HG03520 (cell line): ENCODE results near the gene SOST.

Source experiments
- ATAC-seq: cut with Tn5 transposase; IDR thresholded peaks from one replicate; pipeline ENCODE4 v1.9.1; 2021; ENCODE audit warnings: mild to moderate bottlenecking, moderate library complexity; ENCODE audit not compliant: unreplicated experiment

The SOST gene

DNA sequence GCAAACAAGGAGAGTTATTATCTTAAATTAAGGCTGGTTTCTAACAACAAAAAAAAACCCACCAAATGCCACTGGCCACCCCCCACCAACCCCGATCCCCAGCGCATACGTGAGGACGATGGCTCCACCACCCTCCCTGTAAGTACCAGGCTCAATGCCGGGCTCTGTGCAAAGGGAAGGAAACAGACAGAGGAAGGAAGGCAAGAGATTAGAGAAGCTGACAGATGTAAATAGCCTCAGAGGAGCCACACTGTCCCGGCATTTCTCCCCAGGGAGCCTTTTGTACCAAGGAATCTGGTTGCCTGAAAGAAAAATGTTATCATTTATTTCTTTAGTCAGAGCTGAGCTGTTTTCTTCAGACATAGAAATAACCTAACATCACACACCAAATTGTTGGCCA, 13.1 kb downstream of the SOST start:
- ATAC-seq: no peak

GRCh38 chr17:43741636-43742035, 17.0 kb downstream of the SOST start:
- ATAC-seq: no peak

- ATAC-seq: no peak
Observed at GRCh38 chr17:43740541-43740940, 18.1 kb downstream of the SOST start.

DNA sequence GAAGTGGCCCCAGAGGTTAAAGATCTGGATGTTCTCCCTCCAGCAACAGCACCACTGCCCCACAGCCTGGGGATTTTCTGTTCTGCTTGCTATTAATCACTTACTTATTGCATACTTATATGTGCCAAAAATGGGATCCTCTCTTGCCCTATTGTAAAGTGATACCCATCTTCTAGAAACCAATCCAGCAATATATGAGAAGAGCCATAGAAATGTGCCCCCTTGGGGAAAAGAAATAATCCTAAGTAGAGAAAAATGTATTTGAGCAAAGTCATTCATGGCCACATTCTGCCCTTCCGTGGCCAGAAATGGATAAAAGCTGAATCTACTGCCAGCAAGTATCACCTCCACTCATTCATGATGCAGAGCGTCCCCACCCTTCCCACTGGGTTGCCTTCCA, 20.9 kb downstream of the SOST start:
- ATAC-seq: no peak

DNA sequence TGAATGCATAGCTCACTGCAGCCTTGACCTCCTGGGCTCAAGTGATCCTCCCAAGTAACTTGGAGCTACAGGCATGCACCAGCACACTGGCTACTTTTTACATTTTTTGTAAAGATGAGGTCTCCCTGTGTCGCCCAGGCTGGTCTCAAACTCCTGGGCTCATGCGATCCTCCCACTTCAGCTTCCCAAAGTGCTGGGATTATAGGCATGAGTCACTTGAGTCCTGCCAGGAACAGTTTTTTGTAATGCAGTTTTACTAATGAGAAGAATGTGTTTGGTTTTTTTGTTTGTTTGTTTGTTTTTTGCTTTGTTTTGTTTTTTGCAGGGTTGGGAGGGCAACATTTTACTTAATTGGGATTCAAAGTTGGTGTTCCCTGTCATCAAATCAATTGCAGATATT, 22.2 kb downstream of the SOST start:
- ATAC-seq: no peak

DNA sequence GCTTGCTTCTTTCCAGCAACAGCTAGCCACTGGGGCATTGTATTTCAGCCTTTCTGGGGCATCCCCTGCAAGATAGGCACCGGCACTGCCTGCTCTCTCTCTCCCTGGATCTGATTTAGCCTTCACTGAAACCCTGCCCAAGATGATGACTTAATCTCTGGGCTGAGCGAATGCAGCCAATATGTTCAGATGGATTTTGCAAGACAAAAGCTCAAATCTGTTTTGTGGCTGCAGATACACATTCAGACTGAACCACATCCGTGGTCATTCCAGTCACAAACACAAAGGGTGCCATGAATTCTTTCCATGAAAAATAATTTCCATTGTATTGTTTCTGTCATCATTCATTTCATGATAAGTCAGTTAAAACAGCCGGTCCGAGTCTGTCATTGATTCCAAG, 24.2 kb downstream of the SOST start:
- ATAC-seq: no peak

- no peak for ATAC-seq
Observed at GRCh38 chr17:43733956-43734355, 24.6 kb downstream of the SOST start.

GRCh38 chr17:43732958-43733357, 25.6 kb downstream of the SOST start:
- no peak for ATAC-seq

DNA sequence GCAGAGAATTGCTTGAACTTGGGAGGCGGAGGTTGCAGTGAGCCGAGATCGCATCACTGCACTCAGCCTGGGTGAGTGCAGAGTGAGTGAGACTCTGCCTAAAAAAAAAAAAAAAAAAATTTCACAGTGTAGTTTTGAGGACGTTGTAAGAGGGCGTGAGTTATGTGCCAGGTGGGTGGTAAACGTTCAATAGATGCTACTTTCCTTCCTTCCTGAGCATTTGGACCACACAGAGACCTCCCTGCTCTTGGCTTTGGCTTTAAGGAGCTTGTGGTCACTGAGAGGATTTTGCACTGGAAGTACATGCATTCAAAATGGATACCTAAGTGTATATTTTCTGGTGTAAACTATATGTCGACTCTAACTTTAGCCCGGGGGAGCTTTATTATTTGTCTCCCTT, 30.5 kb downstream of the SOST start:
- no peak for ATAC-seq

DNA sequence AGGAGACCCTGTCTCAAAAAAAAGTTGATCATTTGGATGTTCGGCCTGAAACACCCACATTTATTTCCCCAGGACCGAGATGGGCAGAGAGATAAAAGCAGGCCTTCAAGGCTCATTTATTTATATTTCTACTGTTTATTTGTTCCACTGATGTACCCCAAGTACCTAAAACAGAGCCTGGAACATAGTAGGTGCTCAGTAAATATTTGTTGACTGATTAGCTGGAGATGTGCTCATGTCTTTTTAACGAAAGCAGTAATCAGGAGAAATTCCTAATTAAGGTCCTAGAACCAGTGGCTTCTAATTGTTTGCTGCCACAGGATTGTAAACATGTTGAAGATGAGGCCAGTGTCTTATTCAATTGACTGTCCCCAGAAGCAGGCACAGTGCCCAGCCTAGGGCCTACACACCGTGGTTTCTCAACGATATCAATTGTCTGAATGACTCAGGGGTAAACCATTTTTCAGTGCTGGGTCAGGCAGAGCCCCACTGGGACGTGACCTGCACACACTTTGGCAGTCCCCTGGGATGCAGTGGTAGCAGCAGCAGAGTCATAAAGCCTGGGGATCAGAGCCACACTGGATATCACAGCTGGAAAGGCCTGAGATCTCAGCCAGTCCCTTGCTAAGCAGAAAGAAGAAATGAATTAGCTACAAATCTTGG, 34.8 kb downstream of the SOST start:
- no peak for ATAC-seq

GRCh38 chr17:43722870-43723665, 35.5 kb downstream of the SOST start:
- no peak for ATAC-seq

DNA sequence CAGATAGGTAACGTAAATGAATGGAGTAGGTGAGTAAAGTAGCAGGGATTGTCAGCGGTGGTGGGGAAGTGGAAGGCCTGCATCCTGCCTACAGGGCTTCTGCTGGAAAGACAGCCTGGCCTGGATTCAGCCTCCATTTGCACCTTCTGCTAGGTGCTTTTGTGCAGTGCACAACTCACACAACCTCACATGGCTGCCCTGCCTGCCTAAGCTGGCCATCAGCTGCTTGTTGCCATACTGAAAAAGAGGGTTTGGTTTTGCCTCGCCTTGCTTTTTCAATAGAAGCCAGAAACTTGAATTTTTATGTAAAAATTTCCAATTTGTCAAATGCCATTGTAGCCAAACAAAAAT, 36.3 kb downstream of the SOST start:
- no peak for ATAC-seq

GRCh38 chr17:43721537-43722268, 36.9 kb downstream of the SOST start:
- no peak for ATAC-seq

GRCh38 chr17:43720311-43721060, 38.1 kb downstream of the SOST start:
- ATAC-seq: no peak

- ATAC-seq: no peak
Observed at GRCh38 chr17:43719578-43719977, 39.0 kb downstream of the SOST start.

- no peak for ATAC-seq
Observed at GRCh38 chr17:43718544-43718943, 40.0 kb downstream of the SOST start.

- no peak for ATAC-seq
Observed at GRCh38 chr17:43717913-43718312, 40.7 kb downstream of the SOST start.

GRCh38 chr17:43714465-43715149, 44.0 kb downstream of the SOST start:
- ATAC-seq: no peak

DNA sequence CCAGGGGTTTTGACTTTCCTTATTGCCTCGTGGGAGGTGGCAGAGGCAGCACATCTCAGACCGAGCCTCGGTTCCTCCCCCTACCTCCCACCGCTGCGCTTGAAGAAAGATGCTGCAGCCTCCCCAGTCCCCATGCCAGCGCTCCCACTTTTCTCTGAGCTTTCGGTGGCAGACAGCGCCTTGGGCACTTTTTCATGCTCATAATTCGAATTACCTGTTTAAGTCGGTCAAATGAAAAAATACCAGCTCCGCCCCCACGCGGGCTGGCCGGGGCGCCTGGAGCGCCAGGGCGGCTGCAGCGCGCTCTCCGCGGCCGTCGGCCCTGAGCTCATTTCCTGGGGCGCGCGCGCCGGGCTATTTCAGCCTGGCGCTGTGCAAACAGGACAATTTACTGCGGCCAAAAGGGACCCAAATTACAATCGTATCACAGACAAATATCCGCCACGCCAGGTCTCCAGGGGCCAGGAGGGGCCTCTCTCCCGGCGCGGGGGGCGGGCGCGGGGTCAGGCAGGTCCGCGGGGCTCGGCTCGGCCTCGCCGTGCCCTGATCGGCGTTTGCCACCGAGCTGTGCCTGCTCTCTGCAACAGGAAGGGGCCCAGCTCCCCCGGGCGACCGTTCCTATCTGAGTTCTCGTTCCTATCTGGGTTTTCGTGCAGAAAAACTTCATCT, 45.0 kb downstream of the SOST start:
- ATAC-seq: no peak

DNA sequence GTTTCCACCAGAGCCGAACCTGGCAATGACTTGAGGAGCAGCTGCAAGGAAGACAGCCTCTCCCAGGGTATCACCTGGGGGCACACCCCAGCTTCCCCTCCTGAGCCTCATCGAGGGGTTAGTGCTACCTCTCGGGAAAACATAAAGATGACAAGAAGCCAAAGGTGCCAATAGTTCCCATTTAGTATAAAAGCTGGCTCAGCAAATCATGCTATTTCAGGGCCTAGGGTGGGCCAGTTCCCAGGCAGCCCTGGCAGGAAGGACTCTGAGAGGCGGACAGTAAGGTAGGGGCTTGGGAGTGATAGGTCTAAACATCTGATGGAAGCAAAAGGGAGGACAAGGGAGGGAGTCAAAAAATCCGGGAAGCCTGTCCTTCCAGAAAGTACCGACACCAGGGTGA, 46.2 kb downstream of the SOST start:
- ATAC-seq: no peak
